ENCODE measurements around the gene KMT5B.

KMT5B gene

GRCh38 chr11:68215524-68216170 is 2.6 kb upstream of the KMT5B start:
- DNase-seq = no peak

GRCh38 chr11:68215087-68215445 is 2.0 kb upstream of the KMT5B start:
- no peak for DNase-seq

GRCh38 chr11:68214173-68215086 is 1.3 kb upstream of the KMT5B start:
- no peak for DNase-seq

GRCh38 chr11:68213555-68214172 is 568 bp upstream of the KMT5B start:
- peak; percentile 85 for DNase-seq

- DNase-seq = peak; percentile 70
Observed at GRCh38 chr11:68212421-68213134, 518 bp downstream of the KMT5B start.

GRCh38 chr11:68211546-68211945 is 1.6 kb downstream of the KMT5B start:
- DNase-seq = no peak

- peak; percentile 69 for DNase-seq
Observed at GRCh38 chr11:68206211-68206610, 6.9 kb downstream of the KMT5B start.

- no peak for DNase-seq
Observed at GRCh38 chr11:68204402-68204801, 8.7 kb downstream of the KMT5B start.

GRCh38 chr11:68202165-68202564 is 10.9 kb downstream of the KMT5B start:
- DNase-seq = no peak

- no peak for DNase-seq
Observed at GRCh38 chr11:68201492-68201891, 11.6 kb downstream of the KMT5B start.

- no peak for DNase-seq
Observed at GRCh38 chr11:68200639-68201038, 12.5 kb downstream of the KMT5B start.

GRCh38 chr11:68199295-68199987 is 13.7 kb downstream of the KMT5B start:
- DNase-seq = no peak

- no peak for DNase-seq
Observed at GRCh38 chr11:68196219-68196618, 16.9 kb downstream of the KMT5B start.

GRCh38 chr11:68194675-68195294 is 18.3 kb downstream of the KMT5B start:
- DNase-seq = no peak

- no peak for DNase-seq
Observed at GRCh38 chr11:68193018-68193417, 20.1 kb downstream of the KMT5B start.

GRCh38 chr11:68191661-68192579 is 21.2 kb downstream of the KMT5B start:
- no peak for DNase-seq

- no peak for DNase-seq
Observed at GRCh38 chr11:68189888-68190287, 23.2 kb downstream of the KMT5B start.

- DNase-seq = no peak
Observed at GRCh38 chr11:68189082-68189481, 24.0 kb downstream of the KMT5B start.

GRCh38 chr11:68186061-68186460 is 27.0 kb downstream of the KMT5B start:
- no peak for DNase-seq

GRCh38 chr11:68181719-68182451 is 31.2 kb downstream of the KMT5B start:
- no peak for DNase-seq
